Endothelial cell of umbilical vein (primary cell): ENCODE measurements around the gene SBF1.

ENCODE experiments used
- CTCF ChIP-seq, 2 donors: IDR thresholded peaks; 1 replicate in 1 of 2; 2 replicates in 1 of 2; pipeline ENCODE4 v1.5.1; 2011; ENCODE audit warnings: low read length in 2 of 2, mild to moderate bottlenecking in 2 of 2, moderate library complexity in 2 of 2, control low read depth in 1 of 2, inconsistent platforms in 1 of 2, low read depth in 1 of 2; ENCODE audit not compliant: insufficient read depth in 1 of 2; ENCODE audit errors: extremely low read depth in 1 of 2
- EZH2 ChIP-seq: IDR thresholded peaks from 2 replicates; pipeline ENCODE4 v1.6.1; 2012; ENCODE audit warnings: borderline replicate concordance, low read depth, mild to moderate bottlenecking, moderate library complexity, low read length, inconsistent platforms; ENCODE audit not compliant: severe bottlenecking
- POLR2A ChIP-seq: IDR thresholded peaks from 2 replicates; pipeline ENCODE4 v1.6.1; 2012; ENCODE audit warnings: low read depth, mild to moderate bottlenecking, control low read depth, low read length
- POLR2AphosphoS5 ChIP-seq: IDR thresholded peaks from 2 replicates; pipeline ENCODE4 v1.6.1; 2012; ENCODE audit warnings: low read depth, mild to moderate bottlenecking, control low read depth, low read length, moderate library complexity; ENCODE audit not compliant: insufficient read depth

DNA sequence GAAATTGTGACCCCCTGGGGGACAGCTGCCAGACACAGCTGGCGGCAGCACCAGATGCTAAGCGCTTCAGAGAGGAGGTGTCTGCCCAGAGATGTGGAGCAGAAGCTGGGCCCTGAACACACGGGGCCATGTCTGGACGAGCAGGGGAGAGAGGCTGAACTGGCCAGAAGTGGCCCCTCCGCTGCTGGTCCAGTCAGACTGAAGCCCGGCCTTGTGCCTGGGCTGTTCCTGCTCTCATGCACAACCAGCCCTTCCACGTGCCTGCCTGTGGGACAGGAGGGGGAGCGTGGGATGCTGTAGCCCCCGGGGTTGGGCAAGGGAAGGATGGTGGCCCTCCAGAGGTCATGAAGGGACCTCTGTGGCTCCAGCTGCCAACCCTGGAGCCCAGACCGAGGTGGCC lies 8.3 kb upstream of the SBF1 start:
- no peak for TF ChIP-seq CTCF (IDR thresholded peaks at IDR 0.05; ENCODE audit: extremely low read depth in 1 of 2, insufficient read depth in 1 of 2, low read depth in 1 of 2, low read length in 2 of 2)
- no peak for TF ChIP-seq POLR2A
- TF ChIP-seq EZH2, result no peak
- TF ChIP-seq POLR2AphosphoS5, result no peak
